NT2/D1 (cell line): Measurements from ENCODE around the gene MGST1.
A peak's percentile ranks its signal among the peaks of the same experiment; 100 is the strongest.

Source experiments
- DNase-seq: peaks from one replicate; pipeline ENCODE4 v3.0.0-alpha.2; 2011; ENCODE audit warnings: low read depth, low spot score
- H3K27me3 ChIP-seq: 2 replicates; pipeline ENCODE4 v1.6.0; 2011; ENCODE audit warnings: mild to moderate bottlenecking; ENCODE audit not compliant: insufficient read length, insufficient read depth
- H3K36me3 ChIP-seq: 2 replicates; pipeline ENCODE4 v1.6.1; 2011; ENCODE audit warnings: mild to moderate bottlenecking, low read length, mixed read lengths; ENCODE audit not compliant: insufficient read depth, insufficient read length
- H3K4me1 ChIP-seq: 2 replicates; pipeline ENCODE4 v1.5.1; 2011; ENCODE audit not compliant: insufficient read depth, insufficient read length
- H3K4me3 ChIP-seq: 2 replicates; pipeline ENCODE4 v1.5.1; 2011; ENCODE audit warnings: low read depth; ENCODE audit not compliant: insufficient read length
- H3K9ac ChIP-seq: 2 replicates; pipeline ENCODE4 v1.6.0; 2011; ENCODE audit warnings: low read depth; ENCODE audit not compliant: insufficient read length
- H3K9me3 ChIP-seq: 2 replicates; pipeline ENCODE4 v1.5.1; 2011; ENCODE audit warnings: mild to moderate bottlenecking, low read length; ENCODE audit not compliant: insufficient read depth
- SUZ12 ChIP-seq: IDR thresholded peaks from 2 replicates; pipeline ENCODE4 v1.6.1; 2011; ENCODE audit not compliant: insufficient read length, insufficient read depth; ENCODE audit errors: extremely low read depth
- YY1 ChIP-seq: IDR thresholded peaks from 2 replicates; pipeline ENCODE4 v1.6.1; 2011; ENCODE audit not compliant: insufficient read length, insufficient read depth
- ZNF274 ChIP-seq: IDR thresholded peaks from 2 replicates; pipeline ENCODE4 v1.6.1; 2011; ENCODE audit warnings: mild to moderate bottlenecking, low read depth, low read length

Gene MGST1

GRCh38 chr12:16347391-16348298, at the start of gene MGST1:
Gene MGST1, plus strand, starts transcription at chr12:16347645. Its CDS starts 6,608 bp downstream, at chr12:16354253.
- H3K27me3 ChIP-seq: no peaks in the 10 kb centered on the region
- no peak for TF ChIP-seq SUZ12
- no peak for TF ChIP-seq ZNF274
- peak; percentile 9 for TF ChIP-seq YY1
- DNase-seq: peak; percentile 98
- peak within 1 kb of the TSS; percentile 76 for H3K4me3 ChIP-seq
- no peaks in the 10 kb centered on the region for H3K9me3 ChIP-seq
- no peaks in the 10 kb centered on the region for H3K4me1 ChIP-seq
- H3K9ac ChIP-seq: peak within 1 kb of the TSS; percentile 85
- H3K36me3 ChIP-seq: peaks cover 23% of the 10 kb centered on the region

- no peak overlapping the region for H3K9ac ChIP-seq
- TF ChIP-seq ZNF274: no peak
- no peak for TF ChIP-seq YY1
- no peak for TF ChIP-seq SUZ12
- no peaks in the 10 kb centered on the region for H3K4me1 ChIP-seq
- no peak overlapping the region for H3K4me3 ChIP-seq
- no peaks in the 10 kb centered on the region for H3K36me3 ChIP-seq
- H3K27me3 ChIP-seq: no peaks in the 10 kb centered on the region
- no peak for DNase-seq
- H3K9me3 ChIP-seq: no peaks in the 10 kb centered on the region
Measured at GRCh38 chr12:16299403-16299802, 48.0 kb upstream of the MGST1 start.

GRCh38 chr12:16300122-16300521, 47.3 kb upstream of the MGST1 start:
- no peaks in the 10 kb centered on the region for H3K9me3 ChIP-seq
- no peak overlapping the region for H3K4me3 ChIP-seq
- no peak overlapping the region for H3K9ac ChIP-seq
- H3K36me3 ChIP-seq: no peaks in the 10 kb centered on the region
- no peaks in the 10 kb centered on the region for H3K27me3 ChIP-seq
- DNase-seq: peak; percentile 25
- TF ChIP-seq ZNF274 (no peak), YY1 (no peak), SUZ12 (no peak)
- H3K4me1 ChIP-seq: no peaks in the 10 kb centered on the region

- Histone ChIP-seq H3K36me3 (no peaks in the 10 kb centered on the region), H3K4me1 (no peaks in the 10 kb centered on the region), H3K9me3 (no peaks in the 10 kb centered on the region), H3K4me3 (no peak overlapping the region), H3K9ac (no peak overlapping the region), H3K27me3 (no peaks in the 10 kb centered on the region)
- TF ChIP-seq ZNF274 (no peak), YY1 (no peak), SUZ12 (no peak)
- no peak for DNase-seq
Measured at GRCh38 chr12:16300736-16301135, 46.7 kb upstream of the MGST1 start.

- no peaks in the 10 kb centered on the region for H3K27me3 ChIP-seq
- no peak for DNase-seq
- H3K9me3 ChIP-seq: peaks cover 11% of the 10 kb centered on the region
- H3K9ac ChIP-seq: no peak overlapping the region
- no peaks in the 10 kb centered on the region for H3K36me3 ChIP-seq
- TF ChIP-seq ZNF274 (no peak), SUZ12 (no peak), YY1 (no peak)
- no peak overlapping the region for H3K4me3 ChIP-seq
- no peaks in the 10 kb centered on the region for H3K4me1 ChIP-seq
Measured at GRCh38 chr12:16303939-16304338, 43.5 kb upstream of the MGST1 start.

- no peak overlapping the region for H3K9ac ChIP-seq
- no peaks in the 10 kb centered on the region for H3K36me3 ChIP-seq
Measured at GRCh38 chr12:16307856-16308475, 39.5 kb upstream of the MGST1 start.

GRCh38 chr12:16310934-16311333, 36.5 kb upstream of the MGST1 start:
- H3K9ac ChIP-seq: no peak overlapping the region
- DNase-seq: no peak
- H3K9me3 ChIP-seq: peaks cover 25% of the 10 kb centered on the region
- no peaks in the 10 kb centered on the region for H3K27me3 ChIP-seq
- TF ChIP-seq ZNF274 (no peak), YY1 (no peak), SUZ12 (no peak)
- H3K4me1 ChIP-seq: no peaks in the 10 kb centered on the region
- H3K36me3 ChIP-seq: no peaks in the 10 kb centered on the region
- no peak overlapping the region for H3K4me3 ChIP-seq

More at GRCh38 chr12:16307856-16308475, 39.5 kb upstream of the MGST1 start:
- TF ChIP-seq YY1: no peak
- no peak for TF ChIP-seq SUZ12
- TF ChIP-seq ZNF274: no peak
- DNase-seq: no peak
- H3K4me3 ChIP-seq: no peak overlapping the region
- H3K4me1 ChIP-seq: no peaks in the 10 kb centered on the region
- no peaks in the 10 kb centered on the region for H3K27me3 ChIP-seq
- peaks cover 25% of the 10 kb centered on the region for H3K9me3 ChIP-seq
